Memory B cell (primary cell): Measurements from ENCODE around the gene BRAF.

Source experiments
- ATAC-seq: fragments of 150-1000 bp; cut with Tn5 transposase; 2 replicates; pipeline ENCODE4 v1.10.0; 2021; ENCODE audit warnings: low read depth, mild to moderate bottlenecking, moderate library complexity
- DNase-seq, 2 donors: peaks; one replicate each; pipeline ENCODE4 v3.0.0; 2022; ENCODE audit warnings: low spot score in 2 of 2
- H3K27ac Mint-ChIP-seq: one replicate; pipeline ENCODE4 v1.8.0; 2022; ENCODE audit warnings: mild to moderate bottlenecking, moderate library complexity, mixed read lengths
- H3K27me3 Mint-ChIP-seq: one replicate; pipeline ENCODE4 v1.8.0; 2022; ENCODE audit warnings: mixed read lengths
- H3K36me3 Mint-ChIP-seq: one replicate; pipeline ENCODE4 v1.8.0; 2022; ENCODE audit warnings: mild to moderate bottlenecking, mixed read lengths
- H3K4me1 Mint-ChIP-seq: one replicate; pipeline ENCODE4 v1.8.0; 2022; ENCODE audit warnings: mixed read lengths
- H3K4me3 Mint-ChIP-seq: one replicate; pipeline ENCODE4 v1.8.0; 2022; ENCODE audit warnings: mild to moderate bottlenecking, moderate library complexity, mixed read lengths
- H3K9me3 Mint-ChIP-seq: one replicate; pipeline ENCODE4 v1.8.0; 2022; ENCODE audit warnings: mixed read lengths

BRAF gene

DNA sequence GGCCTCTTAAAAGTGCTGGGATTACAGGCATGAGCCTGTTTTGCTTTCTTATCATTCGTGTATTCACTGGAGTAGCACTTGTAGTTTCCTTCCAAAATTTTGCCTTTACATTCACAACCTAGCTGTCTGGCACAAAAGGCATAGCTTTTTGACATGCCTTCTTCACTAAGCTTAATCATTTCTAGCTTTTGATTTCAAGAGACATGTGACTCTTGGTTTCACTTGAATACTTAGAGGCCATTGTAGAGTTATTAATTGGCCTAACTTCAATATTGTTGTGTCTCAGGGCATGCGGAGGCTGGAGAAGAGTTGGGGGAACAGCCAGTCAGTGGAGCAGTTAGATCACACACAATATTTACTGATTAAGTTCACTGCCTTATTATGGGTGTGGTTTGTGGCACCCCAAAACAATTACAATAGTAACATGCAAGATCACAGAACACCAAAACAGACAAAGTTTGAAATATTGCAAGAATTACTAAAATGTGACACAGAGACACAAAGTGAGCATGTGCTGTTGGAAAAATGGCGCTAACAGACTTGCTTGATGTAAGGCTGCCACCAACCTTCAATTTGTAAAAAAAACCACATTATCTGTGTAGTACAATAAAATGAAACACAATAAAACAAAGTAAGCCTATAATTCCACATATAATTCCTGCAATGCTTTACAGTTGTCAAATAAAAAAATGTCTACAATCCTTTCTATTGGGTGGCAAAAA lies 43.1 kb downstream of the BRAF start:
- H3K36me3 Mint-ChIP-seq = peaks cover 9% of the 10 kb centered on the region
- ATAC-seq = no peak
- peaks cover 30% of the 10 kb centered on the region for H3K4me1 Mint-ChIP-seq
- peaks cover 4% of the 10 kb centered on the region for H3K9me3 Mint-ChIP-seq
- H3K4me3 Mint-ChIP-seq = no peak overlapping the region
- DNase-seq = no peak
- peak overlapping the region; percentile 62 for H3K27ac Mint-ChIP-seq
- H3K27me3 Mint-ChIP-seq = no peaks in the 10 kb centered on the region

DNA sequence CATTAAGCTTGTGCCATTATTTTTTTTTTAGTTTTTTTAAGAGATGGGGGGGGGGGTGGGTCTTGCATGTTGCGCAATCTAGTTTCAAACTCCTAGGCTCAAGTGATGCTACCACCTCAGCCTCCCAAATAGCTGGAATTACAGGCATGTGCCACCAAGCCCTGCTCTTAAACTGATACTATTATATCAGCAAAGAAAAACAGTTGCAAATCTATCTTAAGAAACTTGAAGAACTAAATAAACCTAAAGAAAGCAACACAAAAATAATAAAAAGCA lies 47.5 kb downstream of the BRAF start:
- Mint-ChIP-seq H3K4me1 (peaks cover 18% of the 10 kb centered on the region), H3K27me3 (no peaks in the 10 kb centered on the region), H3K36me3 (peaks cover 13% of the 10 kb centered on the region), H3K9me3 (peaks cover 4% of the 10 kb centered on the region), H3K4me3 (no peak overlapping the region), H3K27ac (no peak overlapping the region)
- DNase-seq (no peak), ATAC-seq (no peak)

DNA sequence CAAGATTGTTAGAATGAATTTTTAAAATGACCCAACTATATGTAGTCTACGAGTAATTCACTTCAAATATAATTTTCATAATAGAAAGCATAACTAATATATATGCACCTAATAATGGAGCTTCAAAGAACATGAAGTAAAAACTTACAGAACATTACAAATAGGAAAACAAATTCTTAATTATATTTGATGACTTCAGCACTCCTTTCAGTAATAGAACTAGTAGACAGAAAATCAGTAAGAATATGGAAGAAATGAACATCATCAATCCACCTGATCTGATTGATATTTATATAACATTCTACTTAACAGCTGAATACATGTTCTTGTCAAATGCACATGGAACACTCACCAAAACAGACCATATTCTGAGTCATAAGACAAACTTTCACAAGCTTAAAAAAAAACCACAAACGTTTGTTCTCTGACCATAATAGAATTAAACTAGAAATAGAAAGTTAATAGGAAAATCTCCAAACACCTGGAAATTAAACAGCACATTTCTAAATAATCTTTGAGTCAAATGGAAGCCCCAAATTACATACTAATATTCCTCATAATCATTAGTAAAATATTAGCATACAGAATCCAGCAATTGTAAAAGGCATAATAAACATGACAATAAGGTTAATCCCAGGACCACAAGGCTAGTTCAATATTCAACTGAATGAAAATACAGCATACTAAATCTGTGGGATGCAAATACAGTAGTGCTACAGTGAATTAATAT lies 48.0 kb downstream of the BRAF start:
- peaks cover 18% of the 10 kb centered on the region for H3K4me1 Mint-ChIP-seq
- H3K4me3 Mint-ChIP-seq = no peak overlapping the region
- H3K27me3 Mint-ChIP-seq = no peaks in the 10 kb centered on the region
- H3K36me3 Mint-ChIP-seq = peaks cover 13% of the 10 kb centered on the region
- peaks cover 4% of the 10 kb centered on the region for H3K9me3 Mint-ChIP-seq
- ATAC-seq (no peak), DNase-seq (no peak)
- H3K27ac Mint-ChIP-seq = no peak overlapping the region

DNA sequence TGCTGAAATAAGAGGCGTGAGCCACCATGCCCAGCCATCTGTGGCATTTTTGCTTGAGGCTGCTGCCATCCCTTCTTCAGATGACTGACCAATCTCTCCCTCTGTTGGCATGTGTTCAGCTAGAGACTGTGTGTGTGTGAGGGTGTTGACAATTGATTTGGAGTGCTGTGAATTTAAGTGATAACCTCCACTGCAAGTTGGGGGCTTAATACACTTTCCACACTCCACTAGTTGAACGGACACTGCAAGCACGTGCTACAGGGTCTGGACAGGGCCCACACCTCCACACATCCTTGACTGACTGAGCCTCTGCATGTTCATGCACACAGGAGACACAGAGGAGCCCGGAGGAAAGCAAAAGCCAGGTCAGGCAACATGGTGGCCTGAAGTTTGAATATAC lies 51.3 kb downstream of the BRAF start:
- H3K4me3 Mint-ChIP-seq = no peak overlapping the region
- peaks cover 3% of the 10 kb centered on the region for H3K9me3 Mint-ChIP-seq
- no peaks in the 10 kb centered on the region for H3K27me3 Mint-ChIP-seq
- no peak for DNase-seq
- peaks cover 11% of the 10 kb centered on the region for H3K36me3 Mint-ChIP-seq
- H3K4me1 Mint-ChIP-seq = peaks cover 14% of the 10 kb centered on the region
- no peak for ATAC-seq
- peak overlapping the region; percentile 1 for H3K27ac Mint-ChIP-seq

DNA sequence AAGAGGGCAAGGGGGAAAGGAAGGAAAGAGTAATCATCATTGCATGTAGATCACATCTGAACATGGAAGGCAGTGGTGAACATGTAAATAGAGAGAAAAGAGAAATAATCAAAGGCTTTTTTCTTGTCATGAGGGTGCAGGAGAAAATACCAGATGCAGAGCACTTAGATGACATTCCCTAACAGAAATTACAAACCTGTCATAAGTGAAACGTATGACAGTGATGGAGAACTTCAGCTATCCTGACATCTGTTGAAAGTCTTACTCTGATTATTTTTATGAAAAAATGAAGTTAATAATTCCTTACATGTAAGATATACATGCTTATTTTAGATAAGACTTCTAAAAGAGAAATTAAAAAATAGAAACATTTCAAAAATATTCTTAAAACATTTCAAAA lies 54.7 kb downstream of the BRAF start:
- Mint-ChIP-seq H3K27ac (no peak overlapping the region), H3K4me3 (no peak overlapping the region), H3K4me1 (peaks cover 27% of the 10 kb centered on the region), H3K9me3 (no peaks in the 10 kb centered on the region), H3K27me3 (no peaks in the 10 kb centered on the region), H3K36me3 (peaks cover 7% of the 10 kb centered on the region)
- ATAC-seq = no peak
- no peak for DNase-seq

DNA sequence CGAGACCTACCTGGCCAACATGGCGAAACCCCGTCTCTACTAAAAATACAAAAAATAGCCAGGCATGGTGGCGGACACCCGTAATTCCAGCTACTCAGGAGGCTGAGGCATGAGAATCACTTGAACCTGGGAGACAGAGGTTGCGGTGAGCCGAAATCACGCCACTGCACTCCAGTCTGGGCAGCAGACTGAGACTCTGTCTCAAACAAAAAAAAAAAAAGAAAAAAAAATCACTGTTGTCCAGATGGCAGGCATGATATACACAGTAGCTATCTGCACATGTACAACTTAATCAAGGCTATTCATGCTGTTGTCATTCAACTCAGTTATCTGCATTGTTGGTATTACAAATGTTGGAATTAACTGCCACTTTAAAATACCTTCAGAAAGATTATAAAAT lies 55.3 kb downstream of the BRAF start:
- Mint-ChIP-seq H3K36me3 (peaks cover 7% of the 10 kb centered on the region), H3K4me3 (no peak overlapping the region), H3K27ac (no peak overlapping the region), H3K9me3 (peaks cover 1% of the 10 kb centered on the region), H3K27me3 (no peaks in the 10 kb centered on the region), H3K4me1 (peaks cover 26% of the 10 kb centered on the region)
- DNase-seq = no peak
- ATAC-seq = no peak

DNA sequence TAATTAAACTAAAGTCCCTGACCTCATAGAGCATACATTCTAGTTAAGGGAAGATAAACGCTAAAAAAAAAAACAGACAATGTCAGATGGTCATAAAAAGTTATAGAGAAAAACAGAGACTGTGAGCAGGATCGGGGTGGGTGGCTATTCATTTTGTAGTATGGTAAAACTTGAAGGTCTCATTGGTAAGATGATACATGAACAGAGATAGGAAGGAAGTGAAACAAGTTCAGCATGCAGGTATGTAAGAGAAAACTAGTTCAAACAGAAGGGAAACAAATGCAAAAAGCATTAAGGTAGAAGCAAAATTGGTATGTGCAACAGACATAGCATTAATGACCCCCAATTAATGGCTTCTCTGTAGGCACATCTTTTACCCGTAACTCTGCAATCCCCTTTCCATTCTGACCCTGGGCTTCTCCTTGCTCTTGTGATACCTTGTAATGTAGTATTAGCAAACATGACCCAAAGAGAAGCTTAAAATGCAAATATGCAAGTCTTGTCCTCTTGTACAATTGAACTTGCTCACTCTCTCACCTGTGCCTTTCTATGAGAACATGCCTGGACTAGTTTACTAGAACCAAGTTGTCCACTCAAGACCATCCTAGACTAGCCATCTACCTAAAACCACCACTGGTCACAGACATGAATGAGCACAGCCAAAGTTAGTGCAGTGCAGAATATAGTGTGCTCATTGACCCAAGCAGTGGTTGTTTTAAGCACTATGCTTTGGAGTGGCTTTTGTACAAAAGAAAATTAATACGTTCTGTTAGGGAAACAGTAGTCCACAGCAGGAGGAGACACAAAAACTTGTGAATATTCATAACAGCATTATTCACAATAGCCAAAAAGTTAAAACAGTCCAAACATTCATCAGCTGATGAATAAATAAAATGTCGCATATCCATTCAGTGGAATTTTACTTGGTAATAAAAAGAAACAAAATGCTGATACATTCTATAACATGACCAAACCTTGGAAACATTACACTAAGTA lies 57.0 kb downstream of the BRAF start:
- H3K9me3 Mint-ChIP-seq = peaks cover 4% of the 10 kb centered on the region
- DNase-seq = no peak
- H3K27me3 Mint-ChIP-seq = no peaks in the 10 kb centered on the region
- peak; percentile 46 for ATAC-seq
- peak overlapping the region; percentile 39 for H3K27ac Mint-ChIP-seq
- H3K36me3 Mint-ChIP-seq = peaks cover 13% of the 10 kb centered on the region
- H3K4me3 Mint-ChIP-seq = no peak overlapping the region
- H3K4me1 Mint-ChIP-seq = peaks cover 30% of the 10 kb centered on the region

DNA sequence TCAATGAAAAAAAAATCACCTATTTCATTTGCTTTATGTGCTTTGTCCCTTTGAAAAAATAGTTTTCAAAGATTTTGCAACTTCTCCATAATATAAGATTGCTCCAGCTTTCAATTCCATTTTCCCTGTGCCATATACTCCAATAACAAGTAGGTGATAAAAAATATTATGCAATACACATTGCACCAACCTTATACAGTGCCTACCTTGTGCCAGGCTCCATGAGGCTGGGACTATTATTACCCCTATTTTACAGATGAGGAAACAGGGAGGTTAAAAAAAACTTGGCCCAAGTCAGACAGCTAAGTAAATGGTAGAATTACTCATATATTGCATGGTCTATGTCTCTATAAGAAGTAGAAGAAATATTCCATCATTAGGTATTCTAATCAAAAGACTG lies 57.8 kb downstream of the BRAF start:
- Mint-ChIP-seq H3K36me3 (peaks cover 13% of the 10 kb centered on the region), H3K27ac (peak overlapping the region; percentile 39), H3K9me3 (peaks cover 4% of the 10 kb centered on the region), H3K4me1 (peaks cover 33% of the 10 kb centered on the region), H3K4me3 (no peak overlapping the region), H3K27me3 (no peaks in the 10 kb centered on the region)
- DNase-seq (no peak), ATAC-seq (no peak)

DNA sequence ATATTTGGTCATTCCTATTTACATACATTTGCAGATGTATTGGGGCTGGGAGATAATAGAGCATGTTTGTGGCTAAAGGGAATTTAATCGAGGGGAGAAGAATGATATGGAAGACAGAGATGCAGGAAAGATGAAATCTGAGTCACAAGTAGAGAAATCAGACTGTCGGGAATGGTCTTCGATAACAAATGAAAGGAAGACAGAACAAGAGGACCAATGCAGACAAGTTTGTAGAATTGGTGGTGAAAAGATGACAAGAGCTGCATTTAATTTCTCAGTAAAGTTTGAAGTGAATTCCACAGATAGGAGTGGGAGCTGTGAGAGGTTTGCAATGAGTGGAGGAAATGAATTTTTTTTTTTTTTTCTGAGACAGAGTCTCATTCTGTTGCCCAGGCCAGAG lies 60.0 kb downstream of the BRAF start:
- H3K4me3 Mint-ChIP-seq = no peak overlapping the region
- DNase-seq (no peak), ATAC-seq (no peak)
- H3K27me3 Mint-ChIP-seq = no peaks in the 10 kb centered on the region
- H3K36me3 Mint-ChIP-seq = peaks cover 13% of the 10 kb centered on the region
- peaks cover 4% of the 10 kb centered on the region for H3K9me3 Mint-ChIP-seq
- peaks cover 32% of the 10 kb centered on the region for H3K4me1 Mint-ChIP-seq
- no peak overlapping the region for H3K27ac Mint-ChIP-seq

DNA sequence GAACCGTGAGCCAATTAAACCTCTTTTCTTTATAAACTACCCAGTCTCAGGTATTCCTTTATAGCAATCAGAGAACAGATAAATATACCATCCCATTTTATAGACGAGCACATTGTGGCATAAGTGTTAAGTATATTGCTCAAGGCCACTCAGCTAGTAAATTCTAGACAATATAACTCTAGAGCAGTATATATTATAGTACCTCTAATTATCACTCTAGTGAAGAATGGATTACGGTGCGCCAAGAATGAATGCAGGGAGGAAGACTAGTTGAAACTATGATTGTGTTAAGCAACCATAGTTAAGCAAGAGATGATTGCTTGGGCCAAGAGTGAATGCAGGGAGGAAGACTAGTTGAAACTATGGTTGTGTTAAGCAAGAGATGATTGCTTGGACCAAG lies 60.9 kb downstream of the BRAF start:
- ATAC-seq (no peak), DNase-seq (no peak)
- Mint-ChIP-seq H3K9me3 (peaks cover 4% of the 10 kb centered on the region), H3K27me3 (no peaks in the 10 kb centered on the region), H3K27ac (peak overlapping the region; percentile 7), H3K36me3 (peaks cover 13% of the 10 kb centered on the region), H3K4me3 (no peak overlapping the region), H3K4me1 (peaks cover 31% of the 10 kb centered on the region)

DNA sequence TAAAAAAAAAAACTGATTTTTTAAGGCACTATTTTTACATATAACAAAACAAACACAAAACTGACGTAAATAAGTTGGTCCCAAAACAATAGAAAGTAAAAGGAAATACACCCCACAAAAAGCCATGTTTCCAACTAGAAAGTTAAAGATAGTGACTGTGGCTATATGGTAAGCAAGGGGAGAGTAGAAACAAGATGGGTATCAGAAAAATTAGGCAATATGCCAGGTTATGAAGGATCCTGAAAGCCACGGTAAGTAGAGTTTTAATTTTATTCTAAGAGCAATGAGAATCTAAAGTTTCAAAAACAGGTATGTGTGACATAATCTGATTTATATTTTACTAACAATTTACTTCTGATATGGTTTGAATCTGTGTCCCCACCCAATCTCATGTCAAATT lies 61.5 kb downstream of the BRAF start:
- Mint-ChIP-seq H3K27me3 (no peaks in the 10 kb centered on the region), H3K9me3 (peaks cover 4% of the 10 kb centered on the region), H3K36me3 (peaks cover 11% of the 10 kb centered on the region), H3K4me3 (no peak overlapping the region), H3K27ac (no peak overlapping the region), H3K4me1 (peaks cover 27% of the 10 kb centered on the region)
- DNase-seq (no peak), ATAC-seq (no peak)

DNA sequence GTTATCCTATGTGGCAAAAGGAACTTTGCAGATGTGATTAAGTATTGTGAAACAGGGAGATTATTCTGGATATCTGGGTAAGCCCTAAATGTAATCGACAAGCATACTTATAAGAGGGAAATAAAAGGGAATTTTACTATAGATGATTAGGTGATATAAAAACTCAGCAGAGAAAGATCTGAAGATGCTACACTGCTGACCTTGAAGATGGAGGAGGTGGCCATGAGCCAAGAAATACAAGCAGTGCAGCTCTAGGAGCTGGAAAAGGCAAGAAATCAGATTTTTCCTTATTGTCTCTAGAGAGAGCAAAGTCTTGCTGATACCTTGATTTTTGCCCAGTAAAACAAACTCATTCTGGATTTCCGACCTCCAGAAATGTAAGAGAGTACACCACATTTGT lies 67.7 kb downstream of the BRAF start:
- no peak for DNase-seq
- ATAC-seq = no peak
- Mint-ChIP-seq H3K27ac (peak overlapping the region; percentile 45), H3K27me3 (no peaks in the 10 kb centered on the region), H3K4me1 (peaks cover 18% of the 10 kb centered on the region), H3K4me3 (no peak overlapping the region), H3K9me3 (no peaks in the 10 kb centered on the region), H3K36me3 (peaks cover 3% of the 10 kb centered on the region)

DNA sequence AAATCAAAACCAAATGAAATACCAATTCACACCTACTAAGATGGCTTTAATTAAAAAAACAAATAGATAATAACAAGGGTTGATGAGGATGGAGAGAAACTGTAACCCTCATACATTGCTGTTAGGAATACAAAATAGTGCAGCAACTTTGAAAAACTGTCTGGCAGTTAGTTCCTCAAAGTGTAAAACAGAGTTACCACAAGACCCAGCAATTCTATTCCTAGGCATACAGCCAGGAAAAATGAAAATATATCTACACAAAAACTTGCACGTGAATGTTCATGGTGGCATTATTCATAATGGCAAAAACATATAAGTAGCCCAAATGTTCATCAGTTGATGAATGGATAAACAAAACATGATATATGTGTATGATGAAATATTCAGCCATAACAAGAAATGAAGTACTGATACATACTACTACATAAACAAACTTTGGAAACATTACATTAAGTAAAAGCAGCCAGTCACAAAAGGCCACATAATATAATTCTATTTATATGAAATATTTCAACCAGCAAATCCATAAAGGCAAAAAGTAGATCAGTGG lies 83.5 kb downstream of the BRAF start:
- no peak overlapping the region for H3K27ac Mint-ChIP-seq
- DNase-seq (no peak), ATAC-seq (no peak)
- H3K27me3 Mint-ChIP-seq = no peaks in the 10 kb centered on the region
- no peaks in the 10 kb centered on the region for H3K4me1 Mint-ChIP-seq
- peaks cover under 1% of the 10 kb centered on the region for H3K9me3 Mint-ChIP-seq
- no peak overlapping the region for H3K4me3 Mint-ChIP-seq
- H3K36me3 Mint-ChIP-seq = peaks cover 20% of the 10 kb centered on the region

DNA sequence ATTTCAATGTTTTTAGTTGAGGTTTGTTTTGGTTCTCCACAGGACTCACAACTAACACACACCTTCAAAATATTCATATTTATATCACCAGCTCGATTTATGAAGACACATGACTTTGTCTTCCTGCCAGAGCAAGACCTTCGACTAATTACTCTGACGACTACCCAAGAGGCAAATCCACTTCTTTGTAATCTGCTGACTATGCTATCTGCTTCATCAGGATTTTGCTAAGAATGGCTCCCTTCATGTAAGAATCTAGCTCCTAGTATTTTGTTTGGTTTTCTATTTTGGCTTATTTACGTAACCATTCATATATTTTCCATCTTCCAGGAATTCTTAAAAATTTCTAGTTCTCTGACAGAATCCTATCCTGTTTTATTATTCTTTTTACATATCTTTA lies 93.0 kb downstream of the BRAF start:
- no peaks in the 10 kb centered on the region for H3K4me1 Mint-ChIP-seq
- no peak for ATAC-seq
- H3K27ac Mint-ChIP-seq = no peak overlapping the region
- no peaks in the 10 kb centered on the region for H3K27me3 Mint-ChIP-seq
- peaks cover 25% of the 10 kb centered on the region for H3K36me3 Mint-ChIP-seq
- no peak for DNase-seq
- H3K4me3 Mint-ChIP-seq = no peak overlapping the region
- H3K9me3 Mint-ChIP-seq = no peaks in the 10 kb centered on the region
